ENCODE measurements around the gene MAP4K3.
"Not testable (repeated sequence)": the region's sequence is repeated elsewhere in the genome, so short reads cannot be mapped to it uniquely, and the experiment has no call there.

MAP4K3 gene

GRCh38 chr2:39335930-39336329 is 101.2 kb downstream of the MAP4K3 start:
- no peak for TF ChIP-seq CTCF (IDR thresholded peaks at IDR 0.05; ENCODE audit: extremely low read depth, missing control alignments)
- no peak for DNase-seq (ENCODE audit: low spot score)

GRCh38 chr2:39334978-39335377 is 102.1 kb downstream of the MAP4K3 start:
- DNase-seq (ENCODE audit: low spot score) = no peak
- no peak for TF ChIP-seq CTCF (IDR thresholded peaks at IDR 0.05; ENCODE audit: extremely low read depth, missing control alignments)

GRCh38 chr2:39334529-39334928 is 102.6 kb downstream of the MAP4K3 start:
- no peak for DNase-seq (ENCODE audit: low spot score)

GRCh38 chr2:39326644-39327043 is 110.4 kb downstream of the MAP4K3 start:
- no peak for DNase-seq (ENCODE audit: low spot score)
- no peak for TF ChIP-seq CTCF (IDR thresholded peaks at IDR 0.05; ENCODE audit: extremely low read depth, missing control alignments)

More at GRCh38 chr2:39334529-39334928, 102.6 kb downstream of the MAP4K3 start:
- no peak for TF ChIP-seq CTCF (IDR thresholded peaks at IDR 0.05; ENCODE audit: extremely low read depth, missing control alignments)

- no peak for TF ChIP-seq CTCF (IDR thresholded peaks at IDR 0.05; ENCODE audit: extremely low read depth, missing control alignments)
- DNase-seq (ENCODE audit: low spot score) = no peak
Measured at GRCh38 chr2:39325966-39326365, 111.1 kb downstream of the MAP4K3 start.

- DNase-seq (ENCODE audit: low spot score) = not testable (repeated sequence)
Measured at GRCh38 chr2:39321056-39322035, 115.7 kb downstream of the MAP4K3 start.

- TF ChIP-seq CTCF (IDR thresholded peaks at IDR 0.05; ENCODE audit: extremely low read depth, missing control alignments) = no peak
- DNase-seq (ENCODE audit: low spot score) = no peak
Measured at GRCh38 chr2:39320162-39320561, 116.9 kb downstream of the MAP4K3 start.

- no peak for DNase-seq (ENCODE audit: low spot score)
- TF ChIP-seq CTCF (IDR thresholded peaks at IDR 0.05; ENCODE audit: extremely low read depth, missing control alignments) = no peak
Measured at GRCh38 chr2:39313575-39313974, 123.5 kb downstream of the MAP4K3 start.

Measured in GM20000 (cell line).